HG02970 (cell line): ENCODE results near the gene COQ4.

Source experiments
- ATAC-seq: cut with Tn5 transposase; IDR thresholded peaks from one replicate; pipeline ENCODE4 v1.9.1; 2021; ENCODE audit warnings: mild to moderate bottlenecking, moderate library complexity, moderate number of reproducible peaks; ENCODE audit not compliant: unreplicated experiment, low FRiP score

Gene COQ4

GRCh38 chr9:128370752-128371629, 48.4 kb downstream of the COQ4 start, which contains the start of gene URM1:
URM1 (plus strand) TSS chr9:128371374; CDS start chr9:128371381, 7 bp downstream.
- ATAC-seq, result peak; percentile 81

- ATAC-seq, result no peak
These were observed 49.0 kb downstream of the COQ4 start for GRCh38 chr9:128371630-128372117.

GRCh38 chr9:128372188-128372641, 49.6 kb downstream of the COQ4 start:
- no peak for ATAC-seq

- no peak for ATAC-seq
These were observed 50.1 kb downstream of the COQ4 start for GRCh38 chr9:128372784-128373183.

GRCh38 chr9:128374221-128374675, 51.6 kb downstream of the COQ4 start:
- ATAC-seq, result no peak

- no peak for ATAC-seq
These were observed 53.2 kb downstream of the COQ4 start for GRCh38 chr9:128375865-128376264.

- no peak for ATAC-seq
These were observed 59.6 kb downstream of the COQ4 start for GRCh38 chr9:128382261-128382660.

GRCh38 chr9:128383007-128383753, 60.5 kb downstream of the COQ4 start:
- ATAC-seq, result no peak
